ENCODE results near the gene KRT222. TPM values are rescaled to one million over a fixed set of nuclear protein-coding genes. Genes with fewer than 3 reads are reported as not detected.

Gene KRT222
- total RNA-seq, 2 experiments from 2014 or later = not detected

DNA sequence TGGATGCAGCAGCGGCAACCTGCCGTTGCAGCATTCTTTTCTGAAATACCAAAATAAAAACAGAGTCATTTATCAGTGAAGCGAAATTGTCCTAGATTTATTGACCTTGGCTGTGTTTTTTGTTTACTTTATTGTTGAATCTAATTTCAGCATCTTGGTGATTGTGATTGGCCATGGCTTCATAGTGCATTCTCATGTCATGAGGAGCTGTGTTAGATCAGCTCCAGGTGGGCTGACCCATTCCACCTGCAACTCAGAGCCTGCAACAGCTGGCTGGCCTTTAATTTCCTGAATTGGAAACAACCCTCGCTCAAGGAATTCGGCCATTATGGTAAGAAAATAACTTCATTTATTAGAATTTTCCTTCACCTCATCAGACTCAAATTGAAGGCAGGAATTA lies 22.1 kb upstream of the KRT222 start:
- Mint-ChIP-seq H3K27me3 (ENCODE audit: low read depth) (peaks cover 3% of the 10 kb centered on the region), H3K4me1 (ENCODE audit: low read depth) (no peaks in the 10 kb centered on the region), H3K36me3 (ENCODE audit: low read depth) (no peaks in the 10 kb centered on the region), H3K9me3 (no peaks in the 10 kb centered on the region), H3K27ac (no peak overlapping the region), H3K4me3 (no peak overlapping the region)
- no peak for DNase-seq
- intact Hi-C loops (cut with micrococcal nuclease) = no loop called here
- CTCF ChIA-PET = interaction anchor here (0.6 kb wide), 1 partner anchor 156 kb away, joined by 3 read pairs; no protein-coding TSS in a partner anchor

DNA sequence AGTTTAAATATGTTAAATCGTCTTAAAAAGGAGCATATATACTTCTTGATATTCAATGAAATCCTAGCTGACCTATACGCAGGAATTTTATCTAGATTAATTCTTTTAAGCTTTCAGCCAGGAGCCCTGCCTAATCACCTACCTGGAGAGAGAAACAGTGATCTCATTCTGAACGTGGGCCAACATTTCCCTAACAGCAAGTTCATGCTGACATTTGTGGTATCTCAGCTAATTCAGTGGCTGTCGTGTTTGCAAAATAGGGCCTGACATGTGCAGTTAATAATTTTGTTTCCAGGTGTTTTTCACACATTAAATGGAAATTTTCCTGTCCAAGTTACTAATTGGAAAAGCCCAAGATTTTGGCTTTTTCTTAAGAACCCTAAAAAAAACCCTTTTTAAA lies 21.2 kb upstream of the KRT222 start:
- intact Hi-C loops (cut with micrococcal nuclease) = no loop called here

DNA sequence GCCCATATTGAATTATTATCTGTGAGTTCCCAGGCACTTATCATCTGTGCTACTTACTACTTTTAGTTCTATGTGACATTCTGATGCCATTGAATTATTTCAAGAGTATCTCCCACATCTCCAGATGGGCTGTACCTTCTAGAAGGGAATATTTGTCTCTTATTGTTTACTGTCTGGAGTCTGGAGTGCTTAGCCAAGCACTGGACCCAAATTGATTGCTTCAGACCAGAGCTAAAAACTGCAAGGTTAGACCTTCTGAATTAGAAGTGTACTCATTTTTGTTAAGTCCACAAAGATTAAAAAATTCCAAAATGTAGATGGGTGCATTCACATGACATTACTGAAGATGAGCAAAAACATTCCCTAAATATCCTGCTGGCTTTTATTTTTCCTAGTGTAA lies 16.0 kb upstream of the KRT222 start:
- Mint-ChIP-seq H3K36me3 (ENCODE audit: low read depth) (no peaks in the 10 kb centered on the region), H3K4me3 (no peak overlapping the region), H3K27ac (no peak overlapping the region), H3K4me1 (ENCODE audit: low read depth) (peaks cover 5% of the 10 kb centered on the region), H3K9me3 (no peaks in the 10 kb centered on the region), H3K27me3 (ENCODE audit: low read depth) (peaks cover 20% of the 10 kb centered on the region)
- CTCF ChIA-PET = interaction anchor here (0.6 kb wide), 1 partner anchor 18 kb away, joined by 3 read pairs; no protein-coding TSS in a partner anchor
- no peak for DNase-seq
- intact Hi-C loops (cut with micrococcal nuclease) = no loop called here

More for the DNA sequence above, 21.2 kb upstream of the KRT222 start:
- no peaks in the 10 kb centered on the region for H3K9me3 Mint-ChIP-seq
- DNase-seq = no peak
- H3K4me3 Mint-ChIP-seq = no peak overlapping the region
- H3K27me3 Mint-ChIP-seq (ENCODE audit: low read depth) = peaks cover 7% of the 10 kb centered on the region
- CTCF ChIA-PET = no interaction called here
- H3K36me3 Mint-ChIP-seq (ENCODE audit: low read depth) = no peaks in the 10 kb centered on the region
- H3K4me1 Mint-ChIP-seq (ENCODE audit: low read depth) = no peaks in the 10 kb centered on the region
- H3K27ac Mint-ChIP-seq = no peak overlapping the region

DNA sequence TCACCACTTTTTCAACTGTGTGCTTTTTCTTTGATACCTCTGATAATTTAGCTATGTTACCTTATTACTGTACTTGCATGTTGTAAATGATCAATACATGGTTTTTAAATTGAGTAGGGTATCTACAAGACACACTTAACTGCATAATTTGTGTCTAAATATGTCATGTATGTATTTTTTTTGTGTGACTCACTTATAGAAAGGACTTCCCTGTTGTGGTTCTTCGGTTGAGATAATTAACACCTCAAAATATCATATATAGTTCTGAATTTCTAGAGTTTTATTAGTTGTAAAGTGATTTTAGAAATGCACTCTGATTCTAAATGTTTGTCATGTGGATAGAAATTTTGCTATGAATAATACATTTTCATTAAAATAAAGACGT lies 14.5 kb upstream of the KRT222 start:
- peaks cover 22% of the 10 kb centered on the region for H3K27me3 Mint-ChIP-seq (ENCODE audit: low read depth)
- DNase-seq = no peak
- H3K4me1 Mint-ChIP-seq (ENCODE audit: low read depth) = peaks cover 5% of the 10 kb centered on the region
- H3K27ac Mint-ChIP-seq = no peak overlapping the region
- CTCF ChIA-PET = interaction anchor here (0.7 to 1.5 kb wide), 2 partner anchors 20 to 220 kb away, joined by 3 to 5 read pairs; no protein-coding TSS in a partner anchor
- H3K9me3 Mint-ChIP-seq = no peaks in the 10 kb centered on the region
- intact Hi-C loops (cut with micrococcal nuclease) = no loop called here
- no peaks in the 10 kb centered on the region for H3K36me3 Mint-ChIP-seq (ENCODE audit: low read depth)
- H3K4me3 Mint-ChIP-seq = no peak overlapping the region

DNA sequence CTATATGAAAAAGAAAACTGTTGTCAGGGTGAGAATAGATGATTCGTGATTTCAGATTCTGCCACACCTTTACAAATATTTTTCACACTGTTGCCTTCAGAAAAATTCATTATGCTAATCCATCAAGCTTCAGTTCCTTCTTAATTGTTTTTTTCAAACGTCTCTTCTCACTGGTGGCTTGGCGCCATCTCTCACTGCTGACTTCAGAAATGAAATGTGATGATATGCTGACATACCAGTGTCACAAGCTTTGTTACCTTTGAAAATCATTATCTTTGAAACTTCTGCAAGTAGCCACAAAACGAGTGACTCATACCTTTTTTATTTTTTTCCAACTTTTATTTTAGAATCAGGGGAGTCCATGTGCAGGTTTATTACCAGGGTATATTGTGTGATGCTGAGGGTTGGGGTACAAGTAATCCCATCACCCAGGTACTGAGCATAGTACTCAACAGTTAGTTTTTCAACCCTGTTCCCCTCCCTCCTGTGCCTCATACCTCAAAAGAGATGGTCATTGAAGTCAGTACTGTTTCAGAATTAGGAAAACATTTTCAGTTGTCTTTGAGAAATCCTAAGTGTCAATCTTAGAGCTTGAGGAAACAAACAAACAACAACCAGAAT lies 14.0 kb upstream of the KRT222 start:
- Mint-ChIP-seq H3K9me3 (no peaks in the 10 kb centered on the region), H3K36me3 (ENCODE audit: low read depth) (no peaks in the 10 kb centered on the region), H3K4me3 (no peak overlapping the region), H3K27me3 (ENCODE audit: low read depth) (peaks cover 22% of the 10 kb centered on the region), H3K4me1 (ENCODE audit: low read depth) (peaks cover 5% of the 10 kb centered on the region), H3K27ac (no peak overlapping the region)
- CTCF ChIA-PET = interaction anchor here (1.5 kb wide), 1 partner anchor 20 kb away, joined by 3 read pairs; no protein-coding TSS in a partner anchor
- peak; percentile 22 for DNase-seq
- intact Hi-C loops (cut with micrococcal nuclease) = no loop called here

DNA sequence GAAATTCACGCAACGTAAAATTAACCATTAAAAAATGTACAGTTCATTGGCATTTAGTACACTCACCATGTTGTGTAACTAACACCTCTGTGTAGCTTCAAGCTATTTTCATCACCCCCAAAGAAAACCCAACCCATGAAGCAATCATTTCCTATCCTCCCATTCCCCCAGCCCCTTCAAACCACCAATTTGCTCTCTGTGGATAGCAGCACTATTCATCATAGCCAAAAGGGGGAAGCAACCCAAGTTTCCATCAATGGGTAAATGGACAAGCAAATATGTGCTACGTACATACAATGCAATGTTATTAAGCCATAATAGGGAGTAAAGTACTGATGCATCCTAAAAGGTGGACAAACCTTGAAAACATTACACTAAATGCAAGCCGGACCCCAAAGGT lies 10.9 kb upstream of the KRT222 start:
- CTCF ChIA-PET = no interaction called here
- Mint-ChIP-seq H3K4me1 (ENCODE audit: low read depth) (peaks cover 5% of the 10 kb centered on the region), H3K27ac (no peak overlapping the region), H3K9me3 (no peaks in the 10 kb centered on the region), H3K36me3 (ENCODE audit: low read depth) (no peaks in the 10 kb centered on the region), H3K27me3 (ENCODE audit: low read depth) (peaks cover 13% of the 10 kb centered on the region), H3K4me3 (no peak overlapping the region)
- DNase-seq = no peak
- intact Hi-C loops (cut with micrococcal nuclease) = no loop called here

DNA sequence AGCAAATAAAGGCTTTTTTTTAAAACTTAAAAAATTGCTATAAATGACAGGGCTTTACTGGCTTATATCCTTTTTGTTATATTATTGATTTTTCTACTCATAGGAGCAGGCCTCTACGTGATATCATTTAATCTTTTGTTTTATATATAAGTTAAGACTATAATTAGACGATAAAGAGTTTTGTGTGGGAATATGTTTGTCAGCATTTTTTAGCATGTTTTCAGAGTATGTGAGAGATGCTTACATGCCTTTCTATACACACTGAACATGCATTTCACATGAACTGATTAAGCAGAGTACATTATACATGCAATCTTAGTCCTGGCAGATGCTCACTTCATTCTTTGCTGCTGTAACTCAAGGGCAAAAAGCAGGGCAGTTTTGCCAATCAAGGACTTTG lies 7.7 kb upstream of the KRT222 start:
- H3K27ac Mint-ChIP-seq = no peak overlapping the region
- no peaks in the 10 kb centered on the region for H3K4me1 Mint-ChIP-seq (ENCODE audit: low read depth)
- CTCF ChIA-PET = interaction anchor here (0.7 kb wide), 1 partner anchor 38 kb away, joined by 3 read pairs; no protein-coding TSS in a partner anchor
- H3K9me3 Mint-ChIP-seq = no peaks in the 10 kb centered on the region
- no peaks in the 10 kb centered on the region for H3K36me3 Mint-ChIP-seq (ENCODE audit: low read depth)
- intact Hi-C loops (cut with micrococcal nuclease) = no loop called here
- H3K27me3 Mint-ChIP-seq (ENCODE audit: low read depth) = peaks cover 9% of the 10 kb centered on the region
- DNase-seq = no peak
- no peak overlapping the region for H3K4me3 Mint-ChIP-seq

DNA sequence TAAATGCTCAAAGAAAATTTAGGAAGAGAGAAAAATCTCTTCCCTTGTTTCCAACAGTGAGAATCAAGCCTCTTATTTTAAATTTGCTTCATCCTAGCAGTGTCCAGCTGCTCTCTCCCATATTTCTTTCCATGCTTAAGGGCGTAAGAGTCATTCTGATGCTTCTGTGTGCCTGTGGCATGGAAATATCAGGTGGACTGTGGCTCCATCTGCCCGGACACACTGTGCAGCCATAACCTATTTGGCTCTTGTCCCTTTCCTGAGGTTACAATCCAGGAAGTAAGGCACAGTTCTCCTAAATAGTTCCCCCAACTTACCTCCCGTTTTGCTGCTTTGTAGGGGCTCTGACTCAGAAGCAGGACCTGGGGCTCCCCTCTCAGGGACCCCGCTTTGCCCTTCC lies 6.3 kb upstream of the KRT222 start:
- intact Hi-C loops (cut with micrococcal nuclease) = no loop called here
- Mint-ChIP-seq H3K27ac (no peak overlapping the region), H3K27me3 (ENCODE audit: low read depth) (peaks cover 6% of the 10 kb centered on the region), H3K4me3 (no peak overlapping the region), H3K36me3 (ENCODE audit: low read depth) (no peaks in the 10 kb centered on the region), H3K4me1 (ENCODE audit: low read depth) (no peaks in the 10 kb centered on the region), H3K9me3 (no peaks in the 10 kb centered on the region)
- CTCF ChIA-PET = no interaction called here
- no peak for DNase-seq

DNA sequence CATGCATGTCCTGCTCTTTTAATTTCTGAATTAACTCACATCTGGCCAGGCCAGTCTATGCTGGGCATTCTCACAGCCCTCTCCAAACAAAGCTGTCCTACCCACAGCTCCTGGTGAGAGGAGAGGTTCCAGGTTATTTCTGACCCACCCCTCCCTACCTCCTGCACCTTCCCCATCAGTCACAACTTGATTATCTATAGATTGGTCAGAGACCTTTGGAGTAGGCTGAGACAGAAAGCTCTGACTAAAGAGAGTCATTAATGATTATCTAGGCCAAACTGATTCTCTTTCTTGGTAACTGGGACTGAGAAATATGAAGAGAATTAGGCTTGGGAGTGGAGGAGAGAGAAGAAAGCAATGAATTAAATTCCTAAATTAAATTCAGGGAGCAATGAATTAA lies 1.4 kb upstream of the KRT222 start:
- intact Hi-C loops (cut with micrococcal nuclease) = no loop called here
- Mint-ChIP-seq H3K4me1 (ENCODE audit: low read depth) (peaks cover 6% of the 10 kb centered on the region), H3K27me3 (ENCODE audit: low read depth) (peaks cover 17% of the 10 kb centered on the region), H3K4me3 (no peak overlapping the region), H3K27ac (no peak overlapping the region), H3K9me3 (no peaks in the 10 kb centered on the region), H3K36me3 (ENCODE audit: low read depth) (no peaks in the 10 kb centered on the region)
- DNase-seq = no peak
- CTCF ChIA-PET = no interaction called here

DNA sequence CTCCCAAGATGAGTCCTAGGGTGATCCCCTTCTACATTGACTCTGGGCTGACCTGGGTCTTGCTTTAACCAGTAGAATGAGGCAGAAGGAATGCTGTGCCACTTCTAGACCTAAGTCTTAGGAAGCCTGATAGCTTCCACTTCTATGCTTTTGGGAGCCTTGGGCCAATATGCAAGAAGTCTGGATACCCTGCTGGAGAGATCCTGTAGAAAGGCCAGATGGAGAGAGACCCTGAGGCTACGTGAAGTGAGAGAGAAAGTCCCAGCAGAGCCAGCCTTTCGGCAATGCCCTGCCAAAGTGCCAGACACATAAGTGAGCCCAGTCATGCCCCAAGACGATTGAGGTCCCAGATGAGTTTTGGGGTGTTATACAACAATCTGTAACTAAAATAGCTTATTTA lies 1.7 kb downstream of the KRT222 start:
- intact Hi-C loops (cut with micrococcal nuclease) = no loop called here
- no peak for DNase-seq
- peaks cover 21% of the 10 kb centered on the region for H3K27me3 Mint-ChIP-seq (ENCODE audit: low read depth)
- no peak overlapping the region for H3K4me3 Mint-ChIP-seq
- H3K36me3 Mint-ChIP-seq (ENCODE audit: low read depth) = peaks cover 1% of the 10 kb centered on the region
- CTCF ChIA-PET = interaction anchor here (0.5 to 1.1 kb wide), 2 partner anchors 18 to 143 kb away, joined by 3 read pairs; no protein-coding TSS in a partner anchor
- H3K27ac Mint-ChIP-seq = no peak overlapping the region
- no peaks in the 10 kb centered on the region for H3K9me3 Mint-ChIP-seq
- H3K4me1 Mint-ChIP-seq (ENCODE audit: low read depth) = peaks cover 14% of the 10 kb centered on the region

DNA sequence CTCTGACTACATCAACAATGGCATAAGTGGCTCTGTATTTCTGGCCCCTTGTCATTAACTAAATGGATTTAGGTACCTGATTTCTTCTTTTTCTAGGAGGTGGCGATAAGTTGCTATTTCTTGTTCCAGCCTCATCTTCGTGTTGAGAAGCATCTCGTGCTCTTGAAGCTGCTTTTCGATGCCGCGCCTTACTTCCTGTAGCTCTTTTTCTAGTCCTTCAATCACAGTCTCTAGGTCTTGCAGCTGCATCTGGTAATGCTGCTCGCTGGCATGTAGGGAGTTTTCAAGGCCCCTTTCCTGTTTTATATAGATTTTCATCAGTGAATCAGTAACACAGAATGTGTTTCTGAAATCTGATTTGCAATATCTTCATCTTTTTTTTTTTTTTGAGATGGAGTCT lies 5.1 kb downstream of the KRT222 start:
- intact Hi-C loops (cut with micrococcal nuclease) = no loop called here
- no peaks in the 10 kb centered on the region for H3K9me3 Mint-ChIP-seq
- CTCF ChIA-PET = interaction anchor here (0.6 to 0.8 kb wide), 3 partner anchors 19 to 128 kb away, joined by 3 to 5 read pairs (median 3); no protein-coding TSS in a partner anchor
- DNase-seq = peak; percentile 29
- H3K27ac Mint-ChIP-seq = no peak overlapping the region
- H3K4me1 Mint-ChIP-seq (ENCODE audit: low read depth) = peaks cover 11% of the 10 kb centered on the region
- no peak overlapping the region for H3K4me3 Mint-ChIP-seq
- H3K27me3 Mint-ChIP-seq (ENCODE audit: low read depth) = peaks cover 10% of the 10 kb centered on the region
- H3K36me3 Mint-ChIP-seq (ENCODE audit: low read depth) = peaks cover 1% of the 10 kb centered on the region

DNA sequence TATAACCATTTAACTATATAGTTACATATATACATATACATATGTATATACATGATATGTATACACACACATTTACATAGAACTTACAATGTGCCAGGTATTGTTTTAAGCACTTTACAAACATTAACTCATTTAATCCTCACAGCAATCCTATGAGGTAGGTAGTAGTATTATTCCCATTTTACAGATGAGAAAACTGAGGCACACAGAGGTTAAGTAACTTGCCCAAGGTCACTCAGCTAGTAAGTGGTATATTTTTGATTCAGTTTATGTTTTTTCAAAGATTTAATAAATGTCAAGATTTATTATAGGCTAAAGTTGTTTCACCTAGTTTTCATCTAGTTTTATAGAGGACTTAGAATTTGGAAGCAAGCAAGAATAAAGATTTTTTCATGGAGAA lies 6.6 kb downstream of the KRT222 start:
- Mint-ChIP-seq H3K9me3 (no peaks in the 10 kb centered on the region), H3K27me3 (ENCODE audit: low read depth) (peaks cover 4% of the 10 kb centered on the region), H3K36me3 (ENCODE audit: low read depth) (peaks cover 1% of the 10 kb centered on the region), H3K4me1 (ENCODE audit: low read depth) (peaks cover 8% of the 10 kb centered on the region), H3K27ac (no peak overlapping the region), H3K4me3 (no peak overlapping the region)
- no peak for DNase-seq
- intact Hi-C loops (cut with micrococcal nuclease) = no loop called here
- CTCF ChIA-PET = no interaction called here

DNA sequence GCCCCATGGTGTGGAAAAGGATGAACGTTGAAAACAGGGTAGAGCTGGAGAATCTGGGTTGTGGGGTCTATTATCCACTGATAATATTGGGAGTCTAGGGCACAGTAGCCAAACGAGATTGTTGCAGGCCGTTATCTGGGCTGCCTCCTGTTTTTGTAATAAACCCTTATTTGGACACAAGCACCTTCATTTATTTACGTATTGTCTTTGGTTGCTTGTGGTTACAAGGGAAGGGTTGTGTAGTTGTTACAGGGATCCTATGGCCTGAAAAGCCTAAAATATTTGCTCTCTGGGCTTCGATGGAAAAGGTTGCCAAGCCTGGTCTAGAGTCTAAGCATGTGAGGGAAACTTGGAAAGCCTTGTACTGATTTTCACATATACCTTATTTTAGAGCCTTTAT lies 13.0 kb downstream of the KRT222 start:
- H3K36me3 Mint-ChIP-seq (ENCODE audit: low read depth) = peaks cover 7% of the 10 kb centered on the region
- no peaks in the 10 kb centered on the region for H3K9me3 Mint-ChIP-seq
- no peak for DNase-seq
- H3K4me1 Mint-ChIP-seq (ENCODE audit: low read depth) = peaks cover 7% of the 10 kb centered on the region
- no peaks in the 10 kb centered on the region for H3K27me3 Mint-ChIP-seq (ENCODE audit: low read depth)
- no peak overlapping the region for H3K27ac Mint-ChIP-seq
- no peak overlapping the region for H3K4me3 Mint-ChIP-seq
- intact Hi-C loops (cut with micrococcal nuclease) = no loop called here
- CTCF ChIA-PET = no interaction called here

Data from activated naive CD4-positive, alpha-beta T cell treated with anti-CD3 and anti-CD28 coated beads for 36 hours (primary cell).